BLaER1 (cell line): ENCODE measurements around the gene CHADL.

Source experiments
- H3K27ac ChIP-seq: shearing (Covaris generic); formaldehyde crosslinking; 2 replicates; pipeline ENCODE4 v1.8.1; 2022
- H3K27me3 ChIP-seq: shearing (Covaris generic); formaldehyde crosslinking; 2 replicates; pipeline ENCODE4 v1.8.1; 2022
- H3K36me3 ChIP-seq: shearing (Covaris generic); formaldehyde crosslinking; 2 replicates; pipeline ENCODE4 v1.8.1; 2022
- H3K4me1 ChIP-seq: shearing (Covaris generic); formaldehyde crosslinking; 2 replicates; pipeline ENCODE4 v1.8.1; 2022
- H3K4me2 ChIP-seq: shearing (Covaris generic); formaldehyde crosslinking; 2 replicates; pipeline ENCODE4 v1.8.1; 2022
- H3K4me3 ChIP-seq: shearing (Covaris generic); formaldehyde crosslinking; 2 replicates; pipeline ENCODE4 v1.8.1; 2022
- H3K9ac ChIP-seq: shearing (Covaris generic); formaldehyde crosslinking; 2 replicates; pipeline ENCODE4 v1.8.1; 2022
- H3K9me3 ChIP-seq: shearing (Covaris generic); formaldehyde crosslinking; 2 replicates; pipeline ENCODE4 v1.8.1; 2022
- H4K20me1 ChIP-seq: shearing (Covaris generic); formaldehyde crosslinking; 2 replicates; pipeline ENCODE4 v1.8.1; 2022
- Cebpa-rat ChIP-seq: shearing (Covaris generic); IDR thresholded peaks from 2 replicates; pipeline ENCODE4 v1.8.1; 2022

The CHADL gene

GRCh38 chr22:41245917-41246499 lies 5.3 kb upstream of the CHADL start:
- no peak overlapping the region for H3K27ac ChIP-seq
- no peaks in the 10 kb centered on the region for H3K9me3 ChIP-seq
- no peak for TF ChIP-seq Cebpa-rat
- H3K27me3 ChIP-seq, result no peaks in the 10 kb centered on the region
- no peak overlapping the region for H3K4me2 ChIP-seq
- no peaks in the 10 kb centered on the region; the same call in 1 of the 2 replicates for H3K4me1 ChIP-seq
- peaks cover 36% of the 10 kb centered on the region; the same call in 1 of the 2 replicates for H4K20me1 ChIP-seq
- no peak overlapping the region for H3K4me3 ChIP-seq
- H3K9ac ChIP-seq, result no peak overlapping the region
- H3K36me3 ChIP-seq, result peaks cover 78% of the 10 kb centered on the region

GRCh38 chr22:41243361-41243760 lies 2.6 kb upstream of the CHADL start:
- H3K36me3 ChIP-seq, result peaks cover 51% of the 10 kb centered on the region
- H3K9me3 ChIP-seq, result no peaks in the 10 kb centered on the region
- H3K4me1 ChIP-seq, result peaks cover 13% of the 10 kb centered on the region
- no peak for TF ChIP-seq Cebpa-rat
- H4K20me1 ChIP-seq, result peaks cover 14% of the 10 kb centered on the region; the same call in 1 of the 2 replicates
- no peak overlapping the region for H3K4me3 ChIP-seq
- no peak overlapping the region for H3K27ac ChIP-seq
- H3K9ac ChIP-seq, result no peak overlapping the region
- no peaks in the 10 kb centered on the region for H3K27me3 ChIP-seq
- H3K4me2 ChIP-seq, result no peak overlapping the region

- no peak overlapping the region for H3K27ac ChIP-seq
- H3K36me3 ChIP-seq, result peaks cover 43% of the 10 kb centered on the region
- peaks cover 12% of the 10 kb centered on the region; the same call in 1 of the 2 replicates for H4K20me1 ChIP-seq
- H3K4me2 ChIP-seq, result no peak overlapping the region
- no peak overlapping the region for H3K9ac ChIP-seq
- H3K9me3 ChIP-seq, result no peaks in the 10 kb centered on the region
- no peak for TF ChIP-seq Cebpa-rat
- no peak overlapping the region for H3K4me3 ChIP-seq
- peaks cover 21% of the 10 kb centered on the region for H3K4me1 ChIP-seq
- no peaks in the 10 kb centered on the region for H3K27me3 ChIP-seq
Measured at GRCh38 chr22:41242396-41243117, 1.8 kb upstream of the CHADL start.

GRCh38 chr22:41241133-41241676 lies 474 bp upstream of the CHADL start:
- Histone ChIP-seq H3K27me3 (no peaks in the 10 kb centered on the region), H4K20me1 (peaks cover 12% of the 10 kb centered on the region; the same call in 1 of the 2 replicates), H3K27ac (no peak overlapping the region), H3K4me2 (no peak overlapping the region), H3K36me3 (peaks cover 30% of the 10 kb centered on the region), H3K9ac (no peak overlapping the region), H3K4me1 (peaks cover 33% of the 10 kb centered on the region), H3K4me3 (no peak overlapping the region), H3K9me3 (no peaks in the 10 kb centered on the region)
- TF ChIP-seq Cebpa-rat, result no peak

- Histone ChIP-seq H3K9me3 (no peaks in the 10 kb centered on the region), H3K4me3 (no peak overlapping the region), H3K27ac (no peak overlapping the region), H3K4me2 (0 out of 2 replicates have a peak overlapping the region, but pooled peaks have one; percentile 2), H3K4me1 (peaks cover 33% of the 10 kb centered on the region), H3K36me3 (peaks cover 14% of the 10 kb centered on the region), H3K27me3 (no peaks in the 10 kb centered on the region), H4K20me1 (no peaks in the 10 kb centered on the region), H3K9ac (no peak overlapping the region)
- TF ChIP-seq Cebpa-rat, result no peak
Measured at GRCh38 chr22:41239443-41240128, 1.1 kb downstream of the CHADL start.

DNA sequence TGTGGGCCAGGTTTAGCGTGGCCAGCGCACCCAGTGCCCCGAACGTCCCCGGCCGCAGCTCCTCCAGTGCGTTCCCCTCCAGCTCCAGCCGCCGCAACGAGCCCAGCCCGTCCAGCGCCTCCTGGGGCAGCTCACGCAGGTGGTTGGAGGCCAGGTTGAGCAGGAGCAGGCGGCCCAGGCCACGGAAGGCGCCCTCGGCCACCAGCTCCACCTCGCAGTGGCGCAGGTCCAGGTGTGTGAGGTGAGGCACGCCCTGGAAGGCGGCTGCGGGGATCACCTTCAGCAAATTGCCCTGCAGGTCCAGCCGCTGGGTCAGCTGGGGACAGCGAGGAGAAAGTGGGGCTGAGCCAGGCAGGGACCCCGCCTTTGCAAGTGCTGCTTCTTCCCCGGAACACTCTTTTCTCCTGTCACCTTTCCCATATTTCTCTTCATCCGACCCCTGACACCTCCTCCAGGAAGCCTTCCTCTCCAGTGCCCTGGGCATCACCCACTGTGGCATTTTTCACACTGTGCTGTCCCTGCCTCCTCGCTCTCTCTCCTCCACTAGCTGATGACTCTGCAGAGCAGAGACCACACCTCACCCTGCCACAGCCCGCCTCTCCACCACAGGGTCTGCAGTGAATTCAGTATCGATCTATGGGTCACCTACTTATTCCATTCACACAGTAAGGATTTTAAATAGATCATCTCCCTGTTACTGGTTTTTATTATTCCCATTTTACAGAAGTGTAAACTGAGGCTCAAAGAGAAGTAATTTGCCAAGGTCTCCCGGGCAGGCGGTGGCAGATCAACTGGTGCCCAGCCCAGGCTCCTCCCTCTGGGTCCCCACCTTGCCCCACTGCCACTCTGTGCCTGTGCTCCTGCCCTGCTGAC lies 1.9 kb downstream of the CHADL start:
- Histone ChIP-seq H3K27ac (peak overlapping the region; percentile 85), H3K27me3 (no peaks in the 10 kb centered on the region), H3K4me1 (peaks cover 33% of the 10 kb centered on the region), H3K4me3 (peak overlapping the region; percentile 69), H3K36me3 (peaks cover 13% of the 10 kb centered on the region), H3K9me3 (no peaks in the 10 kb centered on the region), H3K4me2 (peak overlapping the region; percentile 97), H4K20me1 (no peaks in the 10 kb centered on the region), H3K9ac (peak overlapping the region; percentile 81; the same call in 1 of the 2 replicates)
- TF ChIP-seq Cebpa-rat, result no peak

DNA sequence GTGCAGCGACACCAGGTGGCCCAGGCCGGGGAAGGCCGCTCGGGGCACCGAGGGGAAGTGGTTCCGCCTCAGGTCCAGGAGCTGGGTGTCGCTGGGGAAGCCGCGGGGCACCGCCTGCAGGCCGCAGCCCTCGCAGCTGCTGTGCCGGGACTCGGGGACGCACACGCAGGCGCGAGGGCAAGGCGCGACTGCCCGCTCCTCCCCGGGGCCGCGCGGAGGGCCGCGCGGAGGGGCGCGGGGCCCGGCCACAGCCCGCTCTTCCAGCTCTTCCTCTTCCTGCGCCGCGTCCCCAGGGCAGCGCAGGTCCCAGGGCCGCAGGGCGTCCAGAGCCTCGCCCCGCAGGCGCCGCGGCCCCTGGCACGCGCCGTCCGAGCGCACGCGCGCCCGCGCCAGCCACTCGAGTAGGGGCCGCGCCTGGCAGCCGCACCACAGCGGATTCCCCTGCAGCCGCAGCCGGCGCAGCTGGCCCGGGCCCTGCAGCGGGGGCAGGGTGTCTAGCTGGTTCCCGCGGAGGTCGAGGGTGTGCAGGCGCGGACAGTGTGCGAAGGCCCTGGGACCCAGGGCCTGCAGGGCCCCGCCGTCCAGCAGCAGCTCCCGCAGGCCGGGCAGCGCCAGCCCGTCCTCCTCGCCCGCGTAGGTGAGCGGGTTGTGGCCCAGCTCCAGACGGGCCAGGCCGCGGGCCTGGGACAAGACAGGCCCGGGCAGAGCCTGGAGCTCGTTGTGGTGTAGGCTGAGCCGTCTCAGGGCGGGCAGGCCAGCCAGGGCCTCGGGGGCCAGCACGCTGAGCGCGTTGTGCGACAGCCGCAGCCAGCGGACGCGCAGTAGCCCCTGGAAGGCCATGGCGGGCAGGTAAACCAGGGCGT lies 2.8 kb downstream of the CHADL start:
- H3K27me3 ChIP-seq, result no peaks in the 10 kb centered on the region
- H3K9ac ChIP-seq, result peak overlapping the region; percentile 81
- peak overlapping the region; percentile 85 for H3K27ac ChIP-seq
- no peaks in the 10 kb centered on the region for H4K20me1 ChIP-seq
- H3K36me3 ChIP-seq, result peaks cover 4% of the 10 kb centered on the region
- H3K4me3 ChIP-seq, result peak overlapping the region; percentile 69
- peaks cover 33% of the 10 kb centered on the region for H3K4me1 ChIP-seq
- TF ChIP-seq Cebpa-rat, result no peak
- peak overlapping the region; percentile 97 for H3K4me2 ChIP-seq
- no peaks in the 10 kb centered on the region for H3K9me3 ChIP-seq

DNA sequence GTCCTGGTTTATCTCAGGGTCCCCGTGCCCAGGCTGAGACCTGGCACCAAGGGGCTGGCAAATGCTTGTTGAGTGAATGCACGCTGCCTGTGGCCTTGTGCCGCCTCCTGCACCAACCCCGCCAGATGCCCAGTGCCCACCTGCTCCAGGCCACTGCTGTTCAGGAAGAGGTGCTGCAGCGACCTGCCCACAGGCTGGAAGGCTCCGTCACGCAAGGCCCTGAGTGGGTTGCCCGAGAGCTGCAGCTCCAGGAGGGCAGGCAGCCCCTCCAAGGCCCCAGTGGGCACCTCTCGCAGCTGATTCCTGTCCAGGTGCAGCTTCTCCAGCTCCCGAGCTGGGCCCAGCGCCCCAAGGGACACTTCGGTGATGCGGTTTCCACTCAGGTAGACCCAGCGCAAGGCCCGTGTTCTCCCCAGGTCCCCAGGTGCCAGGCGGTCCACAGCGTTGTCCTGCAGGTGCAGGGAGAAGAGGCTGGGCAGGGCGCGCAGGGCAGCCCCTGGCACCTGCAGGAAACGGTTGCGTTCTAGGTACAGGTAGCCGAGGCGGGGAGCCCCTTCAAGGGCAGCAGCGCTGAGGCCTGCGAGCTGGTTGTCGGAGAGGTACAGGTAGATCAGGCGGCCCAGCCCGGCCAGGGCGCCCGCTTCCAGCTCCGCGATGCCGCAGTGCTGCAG lies 3.6 kb downstream of the CHADL start:
- Histone ChIP-seq H4K20me1 (no peaks in the 10 kb centered on the region), H3K9ac (peak overlapping the region; percentile 81), H3K27me3 (no peaks in the 10 kb centered on the region), H3K36me3 (no peaks in the 10 kb centered on the region), H3K9me3 (no peaks in the 10 kb centered on the region), H3K4me1 (peaks cover 33% of the 10 kb centered on the region), H3K27ac (peak overlapping the region; percentile 85), H3K4me2 (peak overlapping the region; percentile 97), H3K4me3 (peak overlapping the region; percentile 69)
- TF ChIP-seq Cebpa-rat, result no peak
